H7 (cell line): ENCODE measurements around the gene NR3C2. TPM values are rescaled to one million over a fixed set of nuclear protein-coding genes. Genes with fewer than 3 reads are reported as not detected.

Source experiments
- DNase-seq: peaks from one replicate; pipeline ENCODE4 v3.0.0; 2012
- H3K27me3 ChIP-seq: 2 replicates; pipeline ENCODE4 v1.6.0; 2011; ENCODE audit warnings: mild to moderate bottlenecking, low read length; ENCODE audit not compliant: control insufficient read depth, insufficient read depth
- H3K36me3 ChIP-seq: replicated peaks from 2 replicates; pipeline ENCODE4 v1.5.1; 2011; ENCODE audit warnings: low read length; ENCODE audit not compliant: control insufficient read depth, insufficient read depth
- H3K4me3 ChIP-seq: 2 replicates; pipeline ENCODE4 v1.5.1; 2011; ENCODE audit warnings: low read depth, mild to moderate bottlenecking, control low read depth, low read length, moderate library complexity; ENCODE audit not compliant: insufficient read depth
- total RNA-seq: library from RNA; depleted of rRNA; stranded (reverse); fragments of >200 nt; shearing (Covaris generic); gene quantifications from 2 replicates; pipeline ENCODE4 v1.2.3, GENCODE V29; 2014

The NR3C2 gene
- total RNA-seq, 1 experiment from 2014 or later: 0.55 TPM

GRCh38 chr4:148118179-148118578, 324.0 kb downstream of the NR3C2 start:
- Histone ChIP-seq H3K36me3 (no peaks in the 10 kb centered on the region), H3K4me3 (no peak overlapping the region), H3K27me3 (no peaks in the 10 kb centered on the region)
- no peak for DNase-seq

- no peaks in the 10 kb centered on the region for H3K36me3 ChIP-seq
- no peak for DNase-seq
- no peak overlapping the region for H3K4me3 ChIP-seq
- H3K27me3 ChIP-seq: no peaks in the 10 kb centered on the region
Measured at GRCh38 chr4:148116969-148117368, 325.2 kb downstream of the NR3C2 start.

GRCh38 chr4:148116264-148116663, 325.9 kb downstream of the NR3C2 start:
- Histone ChIP-seq H3K4me3 (no peak overlapping the region), H3K36me3 (no peaks in the 10 kb centered on the region), H3K27me3 (no peaks in the 10 kb centered on the region)
- no peak for DNase-seq

- H3K27me3 ChIP-seq: no peaks in the 10 kb centered on the region
- no peaks in the 10 kb centered on the region for H3K36me3 ChIP-seq
- no peak overlapping the region for H3K4me3 ChIP-seq
- no peak for DNase-seq
Measured at GRCh38 chr4:148114436-148114835, 327.8 kb downstream of the NR3C2 start.

GRCh38 chr4:148112231-148112982, 329.8 kb downstream of the NR3C2 start:
- H3K36me3 ChIP-seq: no peaks in the 10 kb centered on the region
- no peaks in the 10 kb centered on the region for H3K27me3 ChIP-seq
- DNase-seq: no peak
- no peak overlapping the region for H3K4me3 ChIP-seq

GRCh38 chr4:148110169-148110568, 332.0 kb downstream of the NR3C2 start:
- Histone ChIP-seq H3K27me3 (no peaks in the 10 kb centered on the region), H3K36me3 (no peaks in the 10 kb centered on the region), H3K4me3 (no peak overlapping the region)
- DNase-seq: no peak

GRCh38 chr4:148109216-148109615, 333.0 kb downstream of the NR3C2 start:
- Histone ChIP-seq H3K27me3 (no peaks in the 10 kb centered on the region), H3K4me3 (no peak overlapping the region), H3K36me3 (no peaks in the 10 kb centered on the region)
- no peak for DNase-seq

- Histone ChIP-seq H3K4me3 (no peak overlapping the region), H3K36me3 (no peaks in the 10 kb centered on the region), H3K27me3 (no peaks in the 10 kb centered on the region)
- no peak for DNase-seq
Measured at GRCh38 chr4:148108766-148109165, 333.4 kb downstream of the NR3C2 start.

GRCh38 chr4:148103597-148104355, 338.4 kb downstream of the NR3C2 start:
- DNase-seq: no peak
- Histone ChIP-seq H3K27me3 (no peaks in the 10 kb centered on the region), H3K4me3 (no peak overlapping the region), H3K36me3 (no peaks in the 10 kb centered on the region)

- DNase-seq: no peak
- Histone ChIP-seq H3K4me3 (no peak overlapping the region), H3K36me3 (no peaks in the 10 kb centered on the region), H3K27me3 (no peaks in the 10 kb centered on the region)
Measured at GRCh38 chr4:148101790-148102189, 340.4 kb downstream of the NR3C2 start.

GRCh38 chr4:148101235-148101634, 341.0 kb downstream of the NR3C2 start:
- Histone ChIP-seq H3K36me3 (no peaks in the 10 kb centered on the region), H3K27me3 (no peaks in the 10 kb centered on the region), H3K4me3 (no peak overlapping the region)
- no peak for DNase-seq

GRCh38 chr4:148097801-148098200, 344.4 kb downstream of the NR3C2 start:
- Histone ChIP-seq H3K27me3 (no peaks in the 10 kb centered on the region), H3K4me3 (no peak overlapping the region), H3K36me3 (no peaks in the 10 kb centered on the region)
- DNase-seq: peak; percentile 49

GRCh38 chr4:148095346-148095923, 346.8 kb downstream of the NR3C2 start:
- no peak for DNase-seq
- H3K27me3 ChIP-seq: no peaks in the 10 kb centered on the region
- H3K36me3 ChIP-seq: no peaks in the 10 kb centered on the region
- H3K4me3 ChIP-seq: no peak overlapping the region

- Histone ChIP-seq H3K27me3 (no peaks in the 10 kb centered on the region), H3K36me3 (no peaks in the 10 kb centered on the region), H3K4me3 (no peak overlapping the region)
- DNase-seq: no peak
Measured at GRCh38 chr4:148094149-148094548, 348.1 kb downstream of the NR3C2 start.

GRCh38 chr4:148093065-148093464, 349.1 kb downstream of the NR3C2 start:
- DNase-seq: no peak

More at GRCh38 chr4:148093065-148093464, 349.1 kb downstream of the NR3C2 start:
- Histone ChIP-seq H3K36me3 (no peaks in the 10 kb centered on the region), H3K4me3 (no peak overlapping the region), H3K27me3 (no peaks in the 10 kb centered on the region)
